Prostate gland (tissue), 2 donors: ENCODE measurements around the gene CBFA2T2. TPM values are rescaled to one million over a fixed set of nuclear protein-coding genes. Genes with fewer than 3 reads are reported as not detected.

Experiments
- DNase-seq: peaks from one replicate; pipeline ENCODE4 v3.0.0-alpha.2; 2019; ENCODE audit warnings: low spot score
- H3K27ac ChIP-seq, 2 donors: fragments of 200-600 bp; sonication (generic); 2 replicates each; pipeline ENCODE4 v1.5.1; 2017 to 2019
- H3K27me3 ChIP-seq: fragments of 200-600 bp; sonication (generic); replicated peaks from 2 replicates; pipeline ENCODE4 v1.5.1; 2019; ENCODE audit not compliant: insufficient read depth
- H3K36me3 ChIP-seq, 2 donors: fragments of 200-600 bp; sonication (generic); 1 replicate in 1 of 2; 2 replicates in 1 of 2; pipeline versions ENCODE4 v1.5.1 to v1.8.1; 2017 to 2019
- H3K4me1 ChIP-seq: fragments of 200-600 bp; sonication (generic); replicated peaks from 2 replicates; pipeline ENCODE4 v1.5.1; 2019
- H3K4me3 ChIP-seq, 2 donors: fragments of 200-600 bp; sonication (generic); 2 replicates each; pipeline ENCODE4 v1.5.1; 2017 to 2019
- H3K9me3 ChIP-seq: fragments of 200-600 bp; sonication (generic); 2 replicates; pipeline ENCODE4 v1.5.1; 2017
- CTCF ChIP-seq, 4 experiments: fragments of 200-600 bp in 2 of 4; fragments of 450-650 bp in 2 of 4; sonication (generic) in 2 of 4; IDR thresholded peaks; 1 replicate in 3 of 4; 2 replicates in 1 of 4; pipeline ENCODE4 v1.5.1; 2016 to 2019; ENCODE audit warnings: antibody characterized with exemption in 4 of 4, mild to moderate bottlenecking in 2 of 4, moderate library complexity in 2 of 4
- POLR2A ChIP-seq: fragments of 450-650 bp; IDR thresholded peaks from one replicate; pipeline ENCODE4 v1.6.1; 2016; ENCODE audit warnings: antibody characterized with exemption, mild to moderate bottlenecking
- POLR2AphosphoS5 ChIP-seq: sonication (generic); formaldehyde crosslinking; IDR thresholded peaks from one replicate; pipeline ENCODE4 v1.6.1; 2017; ENCODE audit warnings: antibody characterized with exemption
- WGBS: methylation state at CpG from one replicate; pipeline ENCODE4 v1.1.5; 2018; 5-methylcytosine and 5-hydroxymethylcytosine counted together
- intact Hi-C: fragments of 100-400 bp; cut with DNase I; formaldehyde crosslinking; loops from one replicate; pipeline ENCODE4 v1.14.2; 2022
- total RNA-seq, 2 donors: library from RNA; depleted of rRNA; stranded (reverse); fragments of >200 nt; gene quantifications; one replicate each; pipeline ENCODE4 v1.1.0, GENCODE V29; 2016

The CBFA2T2 gene
- total RNA-seq, 2 donors from 2014 or later = 40.3 to 54.6 TPM

GRCh38 chr20:33612001-33612400 is 122.1 kb downstream of the CBFA2T2 start:
- Histone ChIP-seq H3K36me3 (peaks cover 0 to 2% of the 10 kb centered on the region in 2 donors), H3K27me3 (no peaks in the 10 kb centered on the region), H3K27ac (peak overlapping the region in 1 of 2 donors; percentile 62), H3K4me3 (no peak overlapping the region), H3K9me3 (no peaks in the 10 kb centered on the region), H3K4me1 (peaks cover 4% of the 10 kb centered on the region)
- WGBS = 22% methylated on average over 4 of the region's 4 CpGs
- TF ChIP-seq POLR2AphosphoS5 (peak; percentile 85), POLR2A (no peak)
- intact Hi-C loops = no loop called here
- DNase-seq = peak; percentile 33

- DNase-seq = no peak
- Histone ChIP-seq H3K4me1 (no peaks in the 10 kb centered on the region), H3K36me3 (peaks cover 6 to 7% of the 10 kb centered on the region in 2 donors), H3K27me3 (no peaks in the 10 kb centered on the region), H3K9me3 (no peaks in the 10 kb centered on the region), H3K27ac (peak overlapping the region in 1 of 2 donors; percentile 65), H3K4me3 (no peak overlapping the region)
- 89% methylated on average over 4 of the region's 4 CpGs for WGBS
- intact Hi-C loops = no loop called here
- no peak for TF ChIP-seq CTCF (IDR thresholded peaks at IDR 0.05)
- TF ChIP-seq POLR2A = no peak
- no peak for TF ChIP-seq POLR2AphosphoS5
Observed at GRCh38 chr20:33621717-33622400, 132.0 kb downstream of the CBFA2T2 start.

GRCh38 chr20:33622705-33623365 is 132.9 kb downstream of the CBFA2T2 start:
- WGBS = 84% methylated on average over 10 of the region's 10 CpGs
- Histone ChIP-seq H3K4me3 (peak overlapping the region in 1 of 2 donors; percentile 17), H3K4me1 (no peaks in the 10 kb centered on the region), H3K36me3 (peaks cover 6 to 7% of the 10 kb centered on the region in 2 donors), H3K27me3 (no peaks in the 10 kb centered on the region), H3K27ac (peak overlapping the region; percentile 34 to 65), H3K9me3 (no peaks in the 10 kb centered on the region)
- no peak for DNase-seq
- intact Hi-C loops = no loop called here
- TF ChIP-seq POLR2A (no peak), CTCF (IDR thresholded peaks at IDR 0.05) (no peak), POLR2AphosphoS5 (peak; percentile 72)

- Histone ChIP-seq H3K9me3 (no peaks in the 10 kb centered on the region), H3K4me3 (no peak overlapping the region), H3K4me1 (no peaks in the 10 kb centered on the region), H3K27ac (peak overlapping the region in 1 of 2 donors; percentile 44), H3K36me3 (peaks cover 6 to 7% of the 10 kb centered on the region in 2 donors), H3K27me3 (no peaks in the 10 kb centered on the region)
- WGBS = 88% methylated on average over 3 of the region's 3 CpGs
- no peak for DNase-seq
- intact Hi-C loops = no loop called here
- TF ChIP-seq POLR2A = no peak
- no peak for TF ChIP-seq POLR2AphosphoS5
Observed at GRCh38 chr20:33624399-33624798, 134.5 kb downstream of the CBFA2T2 start.

GRCh38 chr20:33626190-33626589 is 136.3 kb downstream of the CBFA2T2 start:
- no peaks in the 10 kb centered on the region for H3K4me1 ChIP-seq
- 95% methylated on average over 4 of the region's 4 CpGs for WGBS
- peaks cover 7 to 9% of the 10 kb centered on the region in 2 donors for H3K36me3 ChIP-seq
- DNase-seq = no peak
- H3K4me3 ChIP-seq = no peak overlapping the region
- intact Hi-C loops = no loop called here
- peak overlapping the region in 1 of 2 donors; percentile 12 for H3K27ac ChIP-seq
- H3K27me3 ChIP-seq = no peaks in the 10 kb centered on the region
- H3K9me3 ChIP-seq = no peaks in the 10 kb centered on the region
- TF ChIP-seq POLR2AphosphoS5 (no peak), CTCF (IDR thresholded peaks at IDR 0.05) (no peak), POLR2A (no peak)
